HEK293 (cell line): ENCODE measurements around the gene VSTM2B.

Source experiments
- GLI2 ChIP-seq: fragments of 450-650 bp; formaldehyde crosslinking; IDR thresholded peaks from 2 replicates; pipeline ENCODE4; 2017; ENCODE audit warnings: missing biosample characterization, missing genetic modification characterization, low read depth, borderline replicate concordance
- GLIS1 ChIP-seq: fragments of 450-650 bp; formaldehyde crosslinking; IDR thresholded peaks from 2 replicates; pipeline ENCODE4 v1.5.1; 2016; ENCODE audit warnings: missing biosample characterization, missing genetic modification characterization
- MYNN ChIP-seq: fragments of 450-650 bp; formaldehyde crosslinking; IDR thresholded peaks from 2 replicates; pipeline ENCODE4 v1.5.1; 2016; ENCODE audit warnings: missing biosample characterization, missing genetic modification characterization, borderline replicate concordance
- REPIN1 ChIP-seq: fragments of 450-650 bp; formaldehyde crosslinking; IDR thresholded peaks from 2 replicates; pipeline ENCODE4 v1.5.1; 2017; ENCODE audit warnings: missing biosample characterization, missing genetic modification characterization, low read depth
- SCRT2 ChIP-seq: fragments of 450-650 bp; formaldehyde crosslinking; IDR thresholded peaks from 2 replicates; pipeline ENCODE4 v1.5.1; 2016; ENCODE audit warnings: missing biosample characterization, missing genetic modification characterization
- SETDB1 ChIP-seq: IDR thresholded peaks from one replicate; pipeline ENCODE4 v1.6.1; 2017; ENCODE audit warnings: mild to moderate bottlenecking, low read length, moderate library complexity, mixed read lengths; ENCODE audit not compliant: insufficient read length
- SP3 ChIP-seq: fragments of 450-650 bp; formaldehyde crosslinking; IDR thresholded peaks from 2 replicates; pipeline ENCODE4 v1.5.1; 2016; ENCODE audit warnings: missing biosample characterization, missing genetic modification characterization
- ZBTB7A ChIP-seq: fragments of 450-650 bp; formaldehyde crosslinking; IDR thresholded peaks from 2 replicates; pipeline ENCODE4 v1.5.1; 2016; ENCODE audit warnings: low read depth, missing biosample characterization, missing genetic modification characterization
- ZFP41 ChIP-seq: fragments of 450-650 bp; formaldehyde crosslinking; IDR thresholded peaks from 2 replicates; pipeline ENCODE4 v1.5.1; 2016; ENCODE audit warnings: missing biosample characterization, missing genetic modification characterization, borderline replicate concordance
- ZIC2 ChIP-seq: fragments of 450-650 bp; formaldehyde crosslinking; IDR thresholded peaks from 2 replicates; pipeline ENCODE4 v1.5.1; 2016; ENCODE audit warnings: missing biosample characterization, missing genetic modification characterization
- ZNF2 ChIP-seq: fragments of 450-650 bp; formaldehyde crosslinking; IDR thresholded peaks from 2 replicates; pipeline ENCODE4 v1.5.1; 2016; ENCODE audit warnings: missing biosample characterization, missing genetic modification characterization
- ZNF266 ChIP-seq: fragments of 450-650 bp; formaldehyde crosslinking; IDR thresholded peaks from 2 replicates; pipeline ENCODE4 v1.5.1; 2016; ENCODE audit warnings: missing biosample characterization, missing genetic modification characterization, low read depth
- ZNF311 ChIP-seq: fragments of 450-650 bp; formaldehyde crosslinking; IDR thresholded peaks from 2 replicates; pipeline ENCODE4 v1.5.1; 2017; ENCODE audit warnings: missing biosample characterization, missing genetic modification characterization, borderline replicate concordance
- ZNF514 ChIP-seq: fragments of 450-650 bp; formaldehyde crosslinking; IDR thresholded peaks from 2 replicates; pipeline ENCODE4 v1.5.1; 2016; ENCODE audit warnings: missing biosample characterization, missing genetic modification characterization
- ZNF610 ChIP-seq: fragments of 450-650 bp; formaldehyde crosslinking; IDR thresholded peaks from 2 replicates; pipeline ENCODE4 v1.5.1; 2016; ENCODE audit warnings: missing biosample characterization, missing genetic modification characterization, borderline replicate concordance
- ZNF677 ChIP-seq: fragments of 450-650 bp; IDR thresholded peaks from 2 replicates; pipeline ENCODE4 v1.5.0; 2018; ENCODE audit warnings: missing biosample characterization, mild to moderate bottlenecking, missing genetic modification characterization, moderate library complexity
- ZSCAN23 ChIP-seq: fragments of 450-650 bp; formaldehyde crosslinking; IDR thresholded peaks from 2 replicates; pipeline ENCODE4 v1.5.1; 2016; ENCODE audit warnings: missing biosample characterization, missing genetic modification characterization
- TF ChIP-seq, protein P1 (sequence below): fragments of 450-650 bp; formaldehyde crosslinking; IDR thresholded peaks from 2 replicates; pipeline ENCODE4 v1.5.0; 2017; ENCODE audit warnings: missing biosample characterization, missing genetic modification characterization, borderline replicate concordance
- TF ChIP-seq, protein P2 (sequence below): fragments of 450-650 bp; formaldehyde crosslinking; IDR thresholded peaks from 2 replicates; pipeline ENCODE4 v1.5.1; 2016; ENCODE audit warnings: missing biosample characterization, missing genetic modification characterization
- TF ChIP-seq, protein P3 (sequence below): fragments of 450-650 bp; formaldehyde crosslinking; optimal IDR thresholded peaks from 2 replicates; pipeline ENCODE3; 2016; ENCODE audit warnings: missing biosample characterization, mild to moderate bottlenecking, missing genetic modification characterization
- TF ChIP-seq, protein P4 (sequence below): fragments of 450-650 bp; formaldehyde crosslinking; conservative IDR thresholded peaks from 2 replicates; pipeline ENCODE4 v1.5.1; 2016; ENCODE audit warnings: low read depth, missing biosample characterization, missing genetic modification characterization
- TF ChIP-seq, protein P5 (sequence below): fragments of 450-650 bp; IDR thresholded peaks from 2 replicates; pipeline ENCODE4 v1.5.1; 2018; ENCODE audit warnings: missing biosample characterization, mild to moderate bottlenecking, missing genetic modification characterization
- TF ChIP-seq, protein P6 (sequence below): sonication (generic); formaldehyde crosslinking; IDR thresholded peaks from 2 replicates; pipeline ENCODE4 v1.8.1; 2022; ENCODE audit warnings: mild to moderate bottlenecking, moderate library complexity, missing genetic modification reagents
- TF ChIP-seq, protein P7 (sequence below): fragments of 450-650 bp; formaldehyde crosslinking; IDR thresholded peaks from 2 replicates; pipeline ENCODE4 v1.5.1; 2016; ENCODE audit warnings: missing biosample characterization, missing genetic modification characterization

Gene VSTM2B

DNA sequence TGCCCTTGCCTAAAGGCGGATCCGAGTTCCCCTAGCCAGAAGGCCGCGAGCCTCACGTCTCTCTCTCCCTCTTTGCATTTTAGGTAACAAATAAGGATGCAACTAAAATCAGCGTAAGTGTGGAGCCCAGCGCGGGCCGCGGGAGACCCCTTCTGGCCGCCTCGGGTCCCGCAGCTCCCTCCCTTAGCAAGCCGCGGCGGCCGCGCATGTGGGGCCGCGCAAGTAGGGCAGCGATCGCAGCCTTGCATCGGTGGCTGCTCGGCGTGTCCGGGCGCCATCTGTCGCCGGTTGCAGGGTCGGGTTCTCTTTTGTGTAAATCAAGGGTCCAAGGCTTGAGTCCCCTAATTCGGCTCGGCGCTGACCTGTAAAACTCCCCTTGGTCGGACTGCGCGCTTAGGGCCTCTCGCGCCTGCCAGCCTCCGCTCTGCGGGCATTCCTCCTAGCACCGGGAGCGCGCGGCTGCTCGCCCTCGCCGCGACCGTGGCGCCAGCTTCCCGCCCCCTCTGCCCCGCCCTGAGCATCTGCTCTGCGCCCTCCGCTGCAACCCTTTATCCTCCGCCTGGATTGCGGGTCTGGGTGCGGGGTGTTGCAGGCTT is 2.7 kb downstream of the VSTM2B start (continued):
- TF ChIP-seq ZNF514 (tag by site-specific recombination) (no peak), SETDB1 (no peak), SCRT2 (tag by site-specific recombination) (no peak), ZSCAN23 (no peak), REPIN1 (tag by site-specific recombination) (no peak), ZNF311 (tag by site-specific recombination) (no peak), GLIS1 (tag by site-specific recombination) (no peak), ZNF266 (no peak), ZBTB7A (tag by site-specific recombination) (no peak), SP3 (peak; percentile 28; the same call in 1 of the 2 replicates), ZNF677 (tag by site-specific recombination) (no peak), ZIC2 (tag by site-specific recombination) (no peak), ZNF2 (tag by site-specific recombination) (peak; percentile 94), GLI2 (tag by site-specific recombination) (no peak), MYNN (tag by site-specific recombination) (no peak), ZFP41 (tag by site-specific recombination) (no peak), ZNF610 (tag by site-specific recombination) (peak; percentile 80)
- TF ChIP-seq, protein P1, sequence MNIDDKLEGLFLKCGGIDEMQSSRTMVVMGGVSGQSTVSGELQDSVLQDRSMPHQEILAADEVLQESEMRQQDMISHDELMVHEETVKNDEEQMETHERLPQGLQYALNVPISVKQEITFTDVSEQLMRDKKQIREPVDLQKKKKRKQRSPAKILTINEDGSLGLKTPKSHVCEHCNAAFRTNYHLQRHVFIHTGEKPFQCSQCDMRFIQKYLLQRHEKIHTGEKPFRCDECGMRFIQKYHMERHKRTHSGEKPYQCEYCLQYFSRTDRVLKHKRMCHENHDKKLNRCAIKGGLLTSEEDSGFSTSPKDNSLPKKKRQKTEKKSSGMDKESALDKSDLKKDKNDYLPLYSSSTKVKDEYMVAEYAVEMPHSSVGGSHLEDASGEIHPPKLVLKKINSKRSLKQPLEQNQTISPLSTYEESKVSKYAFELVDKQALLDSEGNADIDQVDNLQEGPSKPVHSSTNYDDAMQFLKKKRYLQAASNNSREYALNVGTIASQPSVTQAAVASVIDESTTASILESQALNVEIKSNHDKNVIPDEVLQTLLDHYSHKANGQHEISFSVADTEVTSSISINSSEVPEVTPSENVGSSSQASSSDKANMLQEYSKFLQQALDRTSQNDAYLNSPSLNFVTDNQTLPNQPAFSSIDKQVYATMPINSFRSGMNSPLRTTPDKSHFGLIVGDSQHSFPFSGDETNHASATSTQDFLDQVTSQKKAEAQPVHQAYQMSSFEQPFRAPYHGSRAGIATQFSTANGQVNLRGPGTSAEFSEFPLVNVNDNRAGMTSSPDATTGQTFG (tag by site-specific recombination): no peak
- TF ChIP-seq, protein P2, sequence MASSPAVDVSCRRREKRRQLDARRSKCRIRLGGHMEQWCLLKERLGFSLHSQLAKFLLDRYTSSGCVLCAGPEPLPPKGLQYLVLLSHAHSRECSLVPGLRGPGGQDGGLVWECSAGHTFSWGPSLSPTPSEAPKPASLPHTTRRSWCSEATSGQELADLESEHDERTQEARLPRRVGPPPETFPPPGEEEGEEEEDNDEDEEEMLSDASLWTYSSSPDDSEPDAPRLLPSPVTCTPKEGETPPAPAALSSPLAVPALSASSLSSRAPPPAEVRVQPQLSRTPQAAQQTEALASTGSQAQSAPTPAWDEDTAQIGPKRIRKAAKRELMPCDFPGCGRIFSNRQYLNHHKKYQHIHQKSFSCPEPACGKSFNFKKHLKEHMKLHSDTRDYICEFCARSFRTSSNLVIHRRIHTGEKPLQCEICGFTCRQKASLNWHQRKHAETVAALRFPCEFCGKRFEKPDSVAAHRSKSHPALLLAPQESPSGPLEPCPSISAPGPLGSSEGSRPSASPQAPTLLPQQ (tag by site-specific recombination): peak; percentile 96
- TF ChIP-seq, protein P3, sequence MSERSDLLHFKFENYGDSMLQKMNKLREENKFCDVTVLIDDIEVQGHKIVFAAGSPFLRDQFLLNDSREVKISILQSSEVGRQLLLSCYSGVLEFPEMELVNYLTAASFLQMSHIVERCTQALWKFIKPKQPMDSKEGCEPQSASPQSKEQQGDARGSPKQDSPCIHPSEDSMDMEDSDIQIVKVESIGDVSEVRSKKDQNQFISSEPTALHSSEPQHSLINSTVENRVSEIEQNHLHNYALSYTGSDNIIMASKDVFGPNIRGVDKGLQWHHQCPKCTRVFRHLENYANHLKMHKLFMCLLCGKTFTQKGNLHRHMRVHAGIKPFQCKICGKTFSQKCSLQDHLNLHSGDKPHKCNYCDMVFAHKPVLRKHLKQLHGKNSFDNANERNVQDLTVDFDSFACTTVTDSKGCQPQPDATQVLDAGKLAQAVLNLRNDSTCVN: peak; percentile 98
- TF ChIP-seq, protein P4, sequence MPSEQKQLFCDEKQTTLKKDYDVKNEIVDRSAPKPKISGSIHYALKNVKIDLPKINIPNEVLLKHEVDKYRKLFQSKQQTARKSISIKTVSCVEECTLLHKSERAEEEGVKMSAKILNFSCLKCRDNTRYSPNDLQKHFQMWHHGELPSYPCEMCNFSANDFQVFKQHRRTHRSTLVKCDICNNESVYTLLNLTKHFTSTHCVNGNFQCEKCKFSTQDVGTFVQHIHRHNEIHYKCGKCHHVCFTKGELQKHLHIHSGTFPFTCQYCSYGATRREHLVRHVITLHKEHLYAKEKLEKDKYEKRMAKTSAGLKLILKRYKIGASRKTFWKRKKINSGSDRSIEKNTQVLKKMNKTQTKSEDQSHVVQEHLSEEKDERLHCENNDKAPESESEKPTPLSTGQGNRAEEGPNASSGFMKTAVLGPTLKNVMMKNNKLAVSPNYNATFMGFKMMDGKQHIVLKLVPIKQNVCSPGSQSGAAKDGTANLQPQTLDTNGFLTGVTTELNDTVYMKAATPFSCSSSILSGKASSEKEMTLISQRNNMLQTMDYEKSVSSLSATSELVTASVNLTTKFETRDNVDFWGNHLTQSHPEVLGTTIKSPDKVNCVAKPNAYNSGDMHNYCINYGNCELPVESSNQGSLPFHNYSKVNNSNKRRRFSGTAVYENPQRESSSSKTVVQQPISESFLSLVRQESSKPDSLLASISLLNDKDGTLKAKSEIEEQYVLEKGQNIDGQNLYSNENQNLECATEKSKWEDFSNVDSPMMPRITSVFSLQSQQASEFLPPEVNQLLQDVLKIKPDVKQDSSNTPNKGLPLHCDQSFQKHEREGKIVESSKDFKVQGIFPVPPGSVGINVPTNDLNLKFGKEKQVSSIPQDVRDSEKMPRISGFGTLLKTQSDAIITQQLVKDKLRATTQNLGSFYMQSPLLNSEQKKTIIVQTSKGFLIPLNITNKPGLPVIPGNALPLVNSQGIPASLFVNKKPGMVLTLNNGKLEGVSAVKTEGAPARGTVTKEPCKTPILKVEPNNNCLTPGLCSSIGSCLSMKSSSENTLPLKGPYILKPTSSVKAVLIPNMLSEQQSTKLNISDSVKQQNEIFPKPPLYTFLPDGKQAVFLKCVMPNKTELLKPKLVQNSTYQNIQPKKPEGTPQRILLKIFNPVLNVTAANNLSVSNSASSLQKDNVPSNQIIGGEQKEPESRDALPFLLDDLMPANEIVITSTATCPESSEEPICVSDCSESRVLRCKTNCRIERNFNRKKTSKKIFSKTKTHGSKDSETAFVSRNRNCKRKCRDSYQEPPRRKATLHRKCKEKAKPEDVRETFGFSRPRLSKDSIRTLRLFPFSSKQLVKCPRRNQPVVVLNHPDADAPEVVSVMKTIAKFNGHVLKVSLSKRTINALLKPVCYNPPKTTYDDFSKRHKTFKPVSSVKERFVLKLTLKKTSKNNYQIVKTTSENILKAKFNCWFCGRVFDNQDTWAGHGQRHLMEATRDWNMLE (tag by site-specific recombination): no peak
- TF ChIP-seq, protein P5, sequence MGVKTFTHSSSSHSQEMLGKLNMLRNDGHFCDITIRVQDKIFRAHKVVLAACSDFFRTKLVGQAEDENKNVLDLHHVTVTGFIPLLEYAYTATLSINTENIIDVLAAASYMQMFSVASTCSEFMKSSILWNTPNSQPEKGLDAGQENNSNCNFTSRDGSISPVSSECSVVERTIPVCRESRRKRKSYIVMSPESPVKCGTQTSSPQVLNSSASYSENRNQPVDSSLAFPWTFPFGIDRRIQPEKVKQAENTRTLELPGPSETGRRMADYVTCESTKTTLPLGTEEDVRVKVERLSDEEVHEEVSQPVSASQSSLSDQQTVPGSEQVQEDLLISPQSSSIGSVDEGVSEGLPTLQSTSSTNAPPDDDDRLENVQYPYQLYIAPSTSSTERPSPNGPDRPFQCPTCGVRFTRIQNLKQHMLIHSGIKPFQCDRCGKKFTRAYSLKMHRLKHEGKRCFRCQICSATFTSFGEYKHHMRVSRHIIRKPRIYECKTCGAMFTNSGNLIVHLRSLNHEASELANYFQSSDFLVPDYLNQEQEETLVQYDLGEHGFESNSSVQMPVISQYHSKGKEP (tag by site-specific recombination): peak; percentile 90
- TF ChIP-seq, protein P6, sequence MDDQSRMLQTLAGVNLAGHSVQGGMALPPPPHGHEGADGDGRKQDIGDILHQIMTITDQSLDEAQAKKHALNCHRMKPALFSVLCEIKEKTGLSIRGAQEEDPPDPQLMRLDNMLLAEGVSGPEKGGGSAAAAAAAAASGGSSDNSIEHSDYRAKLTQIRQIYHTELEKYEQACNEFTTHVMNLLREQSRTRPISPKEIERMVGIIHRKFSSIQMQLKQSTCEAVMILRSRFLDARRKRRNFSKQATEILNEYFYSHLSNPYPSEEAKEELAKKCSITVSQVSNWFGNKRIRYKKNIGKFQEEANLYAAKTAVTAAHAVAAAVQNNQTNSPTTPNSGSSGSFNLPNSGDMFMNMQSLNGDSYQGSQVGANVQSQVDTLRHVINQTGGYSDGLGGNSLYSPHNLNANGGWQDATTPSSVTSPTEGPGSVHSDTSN (CRISPR knock-in tag): no peak
- TF ChIP-seq, protein P7, sequence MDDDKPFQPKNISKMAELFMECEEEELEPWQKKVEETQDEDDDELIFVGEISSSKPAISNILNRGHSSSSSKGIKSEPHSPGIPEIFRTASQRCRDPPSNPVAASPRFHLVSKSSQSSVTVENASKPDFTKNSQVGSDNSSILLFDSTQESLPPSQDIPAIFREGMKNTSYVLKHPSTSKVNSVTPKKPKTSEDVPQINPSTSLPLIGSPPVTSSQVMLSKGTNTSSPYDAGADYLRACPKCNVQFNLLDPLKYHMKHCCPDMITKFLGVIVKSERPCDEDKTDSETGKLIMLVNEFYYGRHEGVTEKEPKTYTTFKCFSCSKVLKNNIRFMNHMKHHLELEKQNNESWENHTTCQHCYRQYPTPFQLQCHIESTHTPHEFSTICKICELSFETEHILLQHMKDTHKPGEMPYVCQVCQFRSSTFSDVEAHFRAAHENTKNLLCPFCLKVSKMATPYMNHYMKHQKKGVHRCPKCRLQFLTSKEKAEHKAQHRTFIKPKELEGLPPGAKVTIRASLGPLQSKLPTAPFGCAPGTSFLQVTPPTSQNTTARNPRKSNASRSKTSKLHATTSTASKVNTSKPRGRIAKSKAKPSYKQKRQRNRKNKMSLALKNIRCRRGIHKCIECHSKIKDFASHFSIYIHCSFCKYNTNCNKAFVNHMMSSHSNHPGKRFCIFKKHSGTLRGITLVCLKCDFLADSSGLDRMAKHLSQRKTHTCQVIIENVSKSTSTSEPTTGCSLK (tag by site-specific recombination): no peak
